ENCODE measurements around the gene SKOR2.
"Not testable (repeated sequence)": the region's sequence is repeated elsewhere in the genome, so short reads cannot be mapped to it uniquely, and the experiment has no call there.

Gene SKOR2

GRCh38 chr18:47254341-47254939 is 3.0 kb upstream of the SKOR2 start:
- peak; percentile 25 for DNase-seq (ENCODE audit: low read depth)

- no peak for DNase-seq (ENCODE audit: low read depth)
Measured at GRCh38 chr18:47253101-47253654, 1.7 kb upstream of the SKOR2 start.

- DNase-seq (ENCODE audit: low read depth), result no peak
Measured at GRCh38 chr18:47250391-47251046, 941 bp downstream of the SKOR2 start.

- no peak for DNase-seq (ENCODE audit: low read depth)
Measured at GRCh38 chr18:47249314-47249981, 2.0 kb downstream of the SKOR2 start.

- no peak for DNase-seq (ENCODE audit: low read depth)
Measured at GRCh38 chr18:47248604-47249313, 2.7 kb downstream of the SKOR2 start.

GRCh38 chr18:47248115-47248603 is 3.3 kb downstream of the SKOR2 start:
- DNase-seq (ENCODE audit: low read depth), result no peak

- no peak for DNase-seq (ENCODE audit: low read depth)
Measured at GRCh38 chr18:47247416-47248114, 3.9 kb downstream of the SKOR2 start.

- DNase-seq (ENCODE audit: low read depth), result no peak
Measured at GRCh38 chr18:47247036-47247415, 4.4 kb downstream of the SKOR2 start.

- no peak for DNase-seq (ENCODE audit: low read depth)
Measured at GRCh38 chr18:47246027-47246971, 5.2 kb downstream of the SKOR2 start.

- DNase-seq (ENCODE audit: low read depth), result no peak
Measured at GRCh38 chr18:47244086-47244485, 7.4 kb downstream of the SKOR2 start.

GRCh38 chr18:47235096-47235495 is 16.4 kb downstream of the SKOR2 start:
- no peak for DNase-seq (ENCODE audit: low read depth)

GRCh38 chr18:47226660-47227059 is 24.8 kb downstream of the SKOR2 start:
- no peak for DNase-seq (ENCODE audit: low read depth)

- DNase-seq (ENCODE audit: low read depth), result peak; percentile 78
Measured at GRCh38 chr18:47215554-47216138, 35.8 kb downstream of the SKOR2 start.

- no peak for DNase-seq (ENCODE audit: low read depth)
Measured at GRCh38 chr18:47209171-47209570, 42.3 kb downstream of the SKOR2 start.

- peak; percentile 16 for DNase-seq (ENCODE audit: low read depth)
Measured at GRCh38 chr18:47206945-47207637, 44.4 kb downstream of the SKOR2 start.

GRCh38 chr18:47204908-47205522 is 46.4 kb downstream of the SKOR2 start:
- DNase-seq (ENCODE audit: low read depth), result peak; percentile 43

- DNase-seq (ENCODE audit: low read depth), result no peak
Measured at GRCh38 chr18:47203626-47204464, 47.6 kb downstream of the SKOR2 start.

- not testable (repeated sequence) for DNase-seq (ENCODE audit: low read depth)
Measured at GRCh38 chr18:47195961-47196360, 55.5 kb downstream of the SKOR2 start.

Measured in iris pigment epithelial cell (primary cell).